PC-3 (cell line): ENCODE results near the gene MPC1. TPM values are rescaled to one million over a fixed set of nuclear protein-coding genes. Genes with fewer than 3 reads are reported as not detected.

Experiments used
- ATAC-seq: fragments of 200-7000 bp; cut with Tn5 transposase; 2 replicates; pipeline ENCODE4 v1.9.1; 2020; ENCODE audit warnings: mild to moderate bottlenecking, moderate library complexity
- BruUV-seq: library from RNA; stranded (reverse); fragments of 400-500 nt; replicated peaks from 2 replicates; lab custom pipeline; 2021; lab: Mats Ljungman, UMichigan
- CTCF ChIA-PET: fragments of 300-600 bp; sonication (Branson Sonifier 250); formaldehyde crosslinking; loops from one replicate; lab custom pipeline; 2022; ENCODE audit warnings: antibody characterized with exemption; lab: Charles Lee
- POLR2A ChIA-PET: fragments of 300-600 bp; sonication (Branson Sonifier 250); formaldehyde crosslinking; loops from one replicate; lab custom pipeline; 2022; ENCODE audit warnings: antibody characterized with exemption; ENCODE audit not compliant: unreplicated experiment; lab: Charles Lee
- DNase-seq: peaks from one replicate; pipeline ENCODE4 v3.0.0-alpha.2; 2015
- H2AFZ ChIP-seq: fragments of 300-600 bp; sonication (generic); 2 replicates; pipeline ENCODE4 v1.6.0; 2016; ENCODE audit warnings: antibody characterized with exemption, low read length
- H3F3A ChIP-seq: fragments of 300-600 bp; sonication (generic); one replicate; pipeline ENCODE4 v1.6.0; 2017; ENCODE audit warnings: antibody characterized with exemption, low read length, control low read depth, mild to moderate bottlenecking; ENCODE audit not compliant: unreplicated experiment
- H3K27ac ChIP-seq: fragments of 300-600 bp; sonication (generic); 2 replicates; pipeline ENCODE4 v1.5.1; 2016; ENCODE audit warnings: mild to moderate bottlenecking, low read length
- H3K27me3 ChIP-seq: fragments of 300-600 bp; sonication (generic); 2 replicates; pipeline ENCODE4 v1.6.1; 2016; ENCODE audit warnings: low read length, mixed read lengths
- H3K36me3 ChIP-seq: fragments of 300-600 bp; sonication (generic); 2 replicates; pipeline ENCODE4 v1.6.1; 2016; ENCODE audit warnings: low read depth, mixed run types, low read length, mixed read lengths
- H3K4me1 ChIP-seq: fragments of 300-600 bp; sonication (generic); 2 replicates; pipeline ENCODE4 v1.5.1; 2016; ENCODE audit warnings: low read length; ENCODE audit not compliant: insufficient read depth
- H3K4me2 ChIP-seq: fragments of 300-600 bp; sonication (generic); 2 replicates; pipeline ENCODE4 v1.6.0; 2016; ENCODE audit warnings: low read length
- H3K4me3 ChIP-seq: fragments of 300-600 bp; sonication (generic); 2 replicates; pipeline ENCODE4 v1.5.1; 2016; ENCODE audit warnings: mild to moderate bottlenecking, low read length, mixed read lengths
- H3K79me2 ChIP-seq: fragments of 300-600 bp; sonication (generic); 2 replicates; pipeline ENCODE4 v1.6.1; 2017; ENCODE audit warnings: low read length, mixed read lengths
- H3K9ac ChIP-seq: fragments of 300-600 bp; sonication (generic); 2 replicates; pipeline ENCODE4 v1.6.0; 2016; ENCODE audit warnings: mild to moderate bottlenecking, low read length
- H3K9me2 ChIP-seq: fragments of 300-600 bp; sonication (generic); replicated peaks from 2 replicates; pipeline ENCODE4 v1.6.1; 2016; ENCODE audit warnings: mixed run types, low read length, mixed read lengths
- H3K9me3 ChIP-seq: fragments of 300-600 bp; sonication (generic); 2 replicates; pipeline ENCODE4 v1.6.1; 2016; ENCODE audit warnings: low read length, mixed read lengths
- H4K20me1 ChIP-seq: fragments of 300-600 bp; sonication (generic); 2 replicates; pipeline ENCODE4 v1.6.1; 2016; ENCODE audit warnings: low read length, mixed read lengths
- CTCF ChIP-seq: fragments of 300-600 bp; sonication (generic); conservative IDR thresholded peaks from 2 replicates; pipeline ENCODE4 v1.5.1; 2017; ENCODE audit warnings: antibody characterized with exemption, low read depth, mild to moderate bottlenecking, low read length
- EZH2 ChIP-seq: fragments of 300-600 bp; sonication (generic); IDR thresholded peaks from one replicate; pipeline ENCODE4 v1.6.1; 2017; ENCODE audit warnings: antibody characterized with exemption, mild to moderate bottlenecking, low read length; ENCODE audit not compliant: unreplicated experiment
- EZH2phosphoT487 ChIP-seq: fragments of 300-600 bp; sonication (generic); IDR thresholded peaks from 2 replicates; pipeline ENCODE4 v1.6.1; 2018; ENCODE audit warnings: mild to moderate bottlenecking, antibody characterized with exemption, low read length, borderline replicate concordance
- intact Hi-C: fragments of 100-400 bp; cut with micrococcal nuclease; formaldehyde crosslinking; loops from 2 replicates; pipeline ENCODE4 v1.9.0; 2023
- total RNA-seq: library from RNA; depleted of rRNA; stranded (reverse); fragments of >200 nt; gene quantifications from 2 replicates; pipeline ENCODE4 v1.2.3, GENCODE V29; 2014

MPC1 gene
- total RNA-seq, 1 experiment from 2014 or later, result 26.7 TPM

GRCh38 chr6:166354143-166354542 lies 28.6 kb downstream of the MPC1 start:
- H3K4me1 ChIP-seq, result 0 out of 2 replicates have a peak, but pooled peaks cover 6% of the 10 kb centered on the region
- no peak for TF ChIP-seq EZH2
- intact Hi-C loops, result no loop called here
- H3K79me2 ChIP-seq, result no peaks in the 10 kb centered on the region
- H3K27me3 ChIP-seq, result no peaks in the 10 kb centered on the region
- H3K27ac ChIP-seq, result no peak overlapping the region
- no peak for ATAC-seq
- H3K4me2 ChIP-seq, result no peak overlapping the region
- H3K9ac ChIP-seq, result no peak overlapping the region
- no peaks in the 10 kb centered on the region for H3K36me3 ChIP-seq
- H4K20me1 ChIP-seq, result no peaks in the 10 kb centered on the region
- POLR2A ChIA-PET, result no interaction called here
- H2AFZ ChIP-seq, result no peak overlapping the region
- DNase-seq, result no peak
- H3K4me3 ChIP-seq, result no peak overlapping the region
- H3K9me3 ChIP-seq, result no peaks in the 10 kb centered on the region
- BruUV-seq, result no TSS peak
- H3K9me2 ChIP-seq, result no peaks in the 10 kb centered on the region
- H3F3A ChIP-seq, result no peaks in the 10 kb centered on the region
- CTCF ChIA-PET, result no interaction called here

DNA sequence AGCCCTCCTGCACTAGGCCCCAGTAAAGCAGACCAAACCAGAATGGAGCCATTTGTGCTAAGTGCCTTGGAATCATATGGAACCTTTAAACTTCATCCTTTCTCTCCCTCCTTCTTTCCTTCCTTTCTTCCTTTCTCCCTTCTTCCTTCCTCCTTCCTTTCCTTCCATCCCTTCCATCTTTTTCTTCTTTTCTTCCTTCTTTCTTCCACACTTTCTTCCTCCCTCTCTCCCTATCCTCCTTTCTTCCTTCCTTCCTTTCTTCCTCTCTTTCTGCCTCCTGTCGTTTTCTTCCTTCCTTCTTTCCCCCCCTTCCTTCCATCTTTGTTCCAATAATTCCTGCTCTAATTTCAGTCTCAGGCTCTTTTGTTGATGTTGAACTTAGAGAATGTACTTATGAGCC lies 29.2 kb downstream of the MPC1 start:
- BruUV-seq, result no TSS peak
- Histone ChIP-seq H3K4me2 (no peak overlapping the region), H3K9ac (no peak overlapping the region), H3K27ac (no peak overlapping the region), H3K36me3 (no peaks in the 10 kb centered on the region), H3K79me2 (no peaks in the 10 kb centered on the region), H2AFZ (no peak overlapping the region), H3K9me3 (no peaks in the 10 kb centered on the region), H3K27me3 (no peaks in the 10 kb centered on the region), H3F3A (no peaks in the 10 kb centered on the region), H3K4me1 (0 out of 2 replicates have a peak, but pooled peaks cover 6% of the 10 kb centered on the region), H3K4me3 (no peak overlapping the region), H4K20me1 (no peaks in the 10 kb centered on the region), H3K9me2 (no peaks in the 10 kb centered on the region)
- intact Hi-C loops, result no loop called here
- POLR2A ChIA-PET, result no interaction called here
- CTCF ChIA-PET, result no interaction called here
- TF ChIP-seq CTCF (no peak), EZH2phosphoT487 (no peak), EZH2 (no peak)
- no peak for ATAC-seq
- no peak for DNase-seq

- no TSS peak for BruUV-seq
- H3K9me2 ChIP-seq, result no peaks in the 10 kb centered on the region
- no peaks in the 10 kb centered on the region for H3K27me3 ChIP-seq
- ChIA-PET CTCF (no interaction called here), POLR2A (no interaction called here)
- H3K9ac ChIP-seq, result no peak overlapping the region
- H3K36me3 ChIP-seq, result no peaks in the 10 kb centered on the region
- DNase-seq (no peak), ATAC-seq (no peak)
- no peaks in the 10 kb centered on the region for H3F3A ChIP-seq
- no peaks in the 10 kb centered on the region for H3K9me3 ChIP-seq
- H3K79me2 ChIP-seq, result no peaks in the 10 kb centered on the region
- no peak overlapping the region for H3K27ac ChIP-seq
- 0 out of 2 replicates have a peak, but pooled peaks cover 6% of the 10 kb centered on the region for H3K4me1 ChIP-seq
- no peak overlapping the region for H2AFZ ChIP-seq
- TF ChIP-seq EZH2phosphoT487 (no peak), CTCF (no peak), EZH2 (no peak)
- intact Hi-C loops, result no loop called here
- H4K20me1 ChIP-seq, result no peaks in the 10 kb centered on the region
- H3K4me3 ChIP-seq, result no peak overlapping the region
- no peak overlapping the region for H3K4me2 ChIP-seq
These were observed 29.8 kb downstream of the MPC1 start for GRCh38 chr6:166352923-166353322.
